C1 segment of cervical spinal cord (tissue), 14 donors: ENCODE data around the gene MCCD1.

Source experiments
- DNase-seq, 14 donors: peaks; one replicate each; lab custom pipeline; 2025; lab: John Stamatoyannopoulos, UW

The MCCD1 gene

GRCh38 chr6:31569861-31570536, 41.2 kb downstream of the MCCD1 start:
- DNase-seq, result no peak

GRCh38 chr6:31572041-31572911, 43.5 kb downstream of the MCCD1 start, which contains the start of gene LTA:
Gene LTA (plus strand): TSS chr6:31572289. CDS start chr6:31572743, 454 bp downstream.
- no peak for DNase-seq

- no peak for DNase-seq
Measured at GRCh38 chr6:31573239-31574105, 44.7 kb downstream of the MCCD1 start.

- DNase-seq, result no peak
Measured at GRCh38 chr6:31574106-31575061, 45.6 kb downstream of the MCCD1 start.

GRCh38 chr6:31575335-31575901, 46.7 kb downstream of the MCCD1 start, which contains the start of gene TNF:
Gene TNF (plus strand): TSS chr6:31575565. CDS start chr6:31575742, 177 bp downstream.
- peak in 5 of 14 donors; percentile 19 to 37 (median 24) for DNase-seq

- no peak for DNase-seq
Measured at GRCh38 chr6:31575952-31576685, 47.4 kb downstream of the MCCD1 start.

GRCh38 chr6:31576897-31577578, 48.3 kb downstream of the MCCD1 start:
- no peak for DNase-seq

GRCh38 chr6:31577579-31577966, 48.8 kb downstream of the MCCD1 start:
- no peak for DNase-seq

- no peak for DNase-seq
Measured at GRCh38 chr6:31578184-31579118, 49.7 kb downstream of the MCCD1 start.

- DNase-seq, result no peak
Measured at GRCh38 chr6:31579119-31579505, 50.4 kb downstream of the MCCD1 start.
